ENCODE results near the gene SCFD2. TPM values are rescaled to one million over a fixed set of nuclear protein-coding genes. Genes with fewer than 3 reads are reported as not detected.

The SCFD2 gene
- total and polyA plus RNA-seq, 2 of the 8 experiments (the other 6 are each of a cell fraction or from before 2014, with no cell fraction given): 6.2 to 10.2 TPM

GRCh38 chr4:52903273-52903672 lies 462.6 kb downstream of the SCFD2 start:
- Histone ChIP-seq H2BK120ac (replicated peaks; ENCODE audit: low read depth, low read length) (no peak overlapping the region), H2BK5ac (ENCODE audit: low read depth, low read length) (no peak overlapping the region), H4K91ac (replicated peaks; ENCODE audit: insufficient read length, low read length) (no peak overlapping the region), H3K23ac (ENCODE audit: insufficient read length) (no peak overlapping the region), H3K9ac (replicated peaks in 1 of 4; ENCODE audit: extremely low read depth in 1 of 4, low read depth in 3 of 4, low read length in 3 of 4) (no peak overlapping the region), H4K20me1 (replicated peaks in 1 of 2; ENCODE audit: control insufficient read depth in 1 of 2, insufficient read depth in 2 of 2, low read length in 2 of 2) (no peaks in the 10 kb centered on the region), H2BK20ac (ENCODE audit: low read length) (no peak overlapping the region), H2BK15ac (ENCODE audit: low read length) (no peak overlapping the region), H4K5ac (ENCODE audit: insufficient read length, low read depth, low read length) (no peak overlapping the region), H3K4me1 (replicated peaks in 1 of 4; ENCODE audit: control insufficient read depth in 3 of 4, insufficient read depth in 4 of 4, low read length in 3 of 4) (no peaks in the 10 kb centered on the region), H3K79me2 (ENCODE audit: control insufficient read depth in 1 of 2, insufficient read depth in 2 of 2, low read length in 2 of 2) (no peaks in the 10 kb centered on the region), H3K4me3 (ENCODE audit: extremely low read depth in 1 of 4, insufficient read depth in 2 of 4, low read depth in 3 of 4, low read length in 4 of 4) (no peak overlapping the region), H2AK5ac (ENCODE audit: low read depth, low read length) (no peak overlapping the region), H2BK12ac (ENCODE audit: low read depth, low read length) (no peak overlapping the region), H3K27me3 (replicated peaks in 1 of 4; ENCODE audit: control insufficient read depth in 3 of 4, extremely low read depth in 1 of 4, insufficient read depth in 3 of 4, low read length in 3 of 4) (no peaks in the 10 kb centered on the region), H3K18ac (ENCODE audit: extremely low read depth, low read length) (0 out of 2 replicates have a peak overlapping the region, but pooled peaks have one; percentile 12), H4K8ac (ENCODE audit: extremely low read depth, insufficient read depth, low read length) (no peak overlapping the region), H3K79me1 (ENCODE audit: low read depth, low read length) (no peaks in the 10 kb centered on the region), H3K4ac (replicated peaks; ENCODE audit: insufficient read length, low read depth, low read length) (no peak overlapping the region), H2AFZ (ENCODE audit: low read length) (no peak overlapping the region), H3K56ac (replicated peaks; ENCODE audit: insufficient read length, low read depth, low read length) (no peak overlapping the region), H3K14ac (ENCODE audit: insufficient read length) (no peak overlapping the region), H3K4me2 (ENCODE audit: insufficient read depth in 1 of 2, low read depth in 2 of 2, low read length in 2 of 2) (no peak overlapping the region), H3K27ac (ENCODE audit: low read depth, low read length) (no peak overlapping the region), H3K9me3 (ENCODE audit: insufficient read depth in 2 of 2, low read depth in 1 of 2, low read length in 1 of 2) (peaks cover 16 to 19% of the 10 kb centered on the region in 2 experiments; a peak in 3 of 4 replicates), H3K23me2 (ENCODE audit: low read depth, low read length) (no peaks in the 10 kb centered on the region), H3K36me3 (ENCODE audit: control insufficient read depth in 2 of 4, insufficient read depth in 4 of 4, low read length in 3 of 4) (peaks cover 0 to 9% (median 0%) of the 10 kb centered on the region in 4 experiments; a peak in 1 of 8 replicates)
- no peak for FAIRE-seq
- WGBS, 2 experiments (ENCODE audit: extremely low coverage in 1 of 2, insufficient coverage in 1 of 2, insufficient read length in 1 of 2, insufficient replicate concordance in 2 of 2, low coverage in 1 of 2, low lambda C conversion rate in 2 of 2, missing lambda C conversion rate in 1 of 2): 94% methylated on average over 4 of the region's 4 CpGs; no CpG with 5 or more reads in 1 of the 2 experiments
- POLR2A ChIA-PET (ENCODE audit: partially characterized antibody): interaction anchor here (1.4 to 3.1 kb wide), 3 partner anchors 38 to 181 kb away, joined by 4 to 10 read pairs (median 4); no protein-coding TSS in a partner anchor
- TF ChIP-seq SP2 (IDR thresholded peaks at IDR 0.05; ENCODE audit: low read length): no peak
- TF ChIP-seq SIX5 (IDR thresholded peaks at IDR 0.05; ENCODE audit: low read depth, low read length): no peak
- TF ChIP-seq SAP30 (IDR thresholded peaks at IDR 0.05; ENCODE audit: insufficient read depth, insufficient replicate concordance, low read length): no peak
- TF ChIP-seq BACH1 (IDR thresholded peaks at IDR 0.05; ENCODE audit: low read length): no peak
- TF ChIP-seq POLR2A (IDR thresholded peaks at IDR 0.05; ENCODE audit: control extremely low read depth in 1 of 2, low read depth in 2 of 2, low read length in 2 of 2): no peak
- TF ChIP-seq CREB1 (IDR thresholded peaks at IDR 0.05): no peak
- TF ChIP-seq CTCF (IDR thresholded peaks at IDR 0.05; ENCODE audit: control extremely low read depth in 1 of 3, insufficient read depth in 1 of 3, low read depth in 1 of 3, low read length in 3 of 3): no peak
- no peak for TF ChIP-seq RAD21 (IDR thresholded peaks at IDR 0.05 in 1 of 2, conservative IDR thresholded peaks at IDR 0.05 in 1 of 2; ENCODE audit: low read depth in 2 of 2, low read length in 2 of 2)
- no peak for TF ChIP-seq E2F6 (IDR thresholded peaks at IDR 0.05)
- no peak for TF ChIP-seq CBX5 (IDR thresholded peaks at IDR 0.05; ENCODE audit: low read depth, low read length)
- TF ChIP-seq RFX5 (IDR thresholded peaks at IDR 0.05; ENCODE audit: borderline replicate concordance, low read depth, low read length): no peak
- CTCF ChIA-PET (ENCODE audit: partially characterized antibody): interaction anchor here (0.6 to 1.7 kb wide), 5 partner anchors 8 to 58 kb away, joined by 3 to 4 read pairs (median 3); no protein-coding TSS in a partner anchor
- no peak for DNase-seq (ENCODE audit: low read depth in 1 of 2, low spot score in 2 of 2)

Measured in H1 (cell line).